Stimulated activated CD8-positive, alpha-beta memory T cell treated with anti-CD3 and anti-CD28 coated beads, Interleukin-12 subunit alpha, Interleukin-12 subunit beta, amount 100 ng/mL, for 4 hours (primary cell): ENCODE measurements around the gene PTH1R.

ENCODE experiments used
- DNase-seq: peaks from one replicate; pipeline ENCODE4 v3.0.0-alpha.2; 2020; ENCODE audit warnings: low read depth

The PTH1R gene

DNA sequence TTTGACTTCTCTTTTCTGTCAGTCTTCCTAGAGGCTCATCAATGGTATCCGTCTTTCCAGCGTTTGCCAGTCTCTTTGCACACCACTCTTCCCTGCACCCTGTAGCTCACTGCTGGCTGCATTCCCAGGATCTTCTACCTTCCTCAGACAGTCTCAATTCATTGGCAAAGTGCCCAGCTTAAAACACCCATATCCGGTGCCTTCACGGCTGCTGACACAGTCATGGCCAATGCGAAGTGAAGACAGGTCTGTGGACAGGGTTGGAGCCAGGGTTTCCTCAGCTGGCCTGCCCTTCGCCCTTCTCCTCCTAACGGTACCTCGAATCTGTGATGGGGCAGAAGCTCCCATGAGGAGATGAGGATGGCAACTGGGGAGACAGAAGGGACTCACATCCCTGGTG, 36.1 kb downstream of the PTH1R start:
- DNase-seq: no peak

DNA sequence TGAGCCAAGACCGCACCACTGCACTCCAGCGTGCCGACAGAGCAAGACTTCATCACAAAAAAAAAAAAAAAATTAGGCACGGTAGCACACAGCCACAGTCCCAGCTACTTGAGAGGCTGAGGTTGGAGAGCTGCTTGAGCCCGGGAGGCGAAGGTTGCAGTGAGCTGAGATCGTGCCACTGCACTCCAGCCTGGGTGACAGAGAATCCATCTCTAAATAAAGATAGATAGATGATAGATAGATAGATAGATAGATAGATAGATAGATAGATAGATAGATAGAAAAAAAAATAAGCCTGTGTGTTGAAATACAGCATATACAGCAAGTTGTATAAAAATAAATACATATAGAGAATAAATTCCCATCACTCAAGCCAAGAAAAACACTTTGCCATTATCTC, 37.3 kb downstream of the PTH1R start:
- no peak for DNase-seq

DNA sequence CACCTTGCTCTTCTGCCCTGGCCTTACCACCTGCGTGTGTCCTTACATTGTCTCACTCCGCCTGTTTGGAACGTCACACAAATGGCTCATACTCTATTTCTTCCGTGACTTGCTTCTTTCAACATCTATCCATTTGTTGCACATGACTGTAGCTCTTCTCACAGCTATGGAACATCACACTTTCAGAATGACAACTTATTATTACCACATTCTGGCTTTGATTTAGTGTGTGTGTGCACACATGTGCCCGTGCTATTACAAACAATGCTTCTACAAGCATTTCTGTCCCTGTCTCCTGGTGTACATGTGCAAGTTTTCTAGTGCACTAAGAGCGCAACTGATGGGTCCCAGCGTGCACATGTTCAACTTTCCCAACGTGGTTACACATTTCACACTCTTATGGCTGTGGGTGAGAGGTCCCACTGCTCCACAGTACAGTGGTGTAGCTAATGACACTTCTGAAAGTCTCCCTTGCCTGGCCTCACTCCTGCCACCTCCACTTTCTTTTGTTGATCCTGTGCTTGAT, 37.8 kb downstream of the PTH1R start:
- DNase-seq: no peak

DNA sequence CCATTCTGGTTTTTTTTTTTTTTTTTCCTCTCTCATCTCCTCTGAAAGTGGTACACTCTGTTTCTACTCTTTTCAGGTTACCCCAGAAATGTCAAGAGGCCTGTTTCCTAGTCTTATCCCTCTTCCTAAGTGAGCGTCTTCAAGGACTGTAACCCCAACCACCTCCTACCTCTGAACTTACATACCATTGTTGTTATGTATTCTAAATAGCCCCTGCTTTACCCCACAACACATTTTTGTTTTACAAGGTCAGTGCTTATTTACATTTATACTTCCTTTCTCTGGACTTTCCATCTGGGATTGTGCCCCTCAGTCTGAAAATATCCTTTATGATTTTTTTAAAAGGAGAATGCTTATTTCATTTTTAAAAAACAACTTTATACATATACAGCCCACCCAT, 38.8 kb downstream of the PTH1R start:
- no peak for DNase-seq

DNA sequence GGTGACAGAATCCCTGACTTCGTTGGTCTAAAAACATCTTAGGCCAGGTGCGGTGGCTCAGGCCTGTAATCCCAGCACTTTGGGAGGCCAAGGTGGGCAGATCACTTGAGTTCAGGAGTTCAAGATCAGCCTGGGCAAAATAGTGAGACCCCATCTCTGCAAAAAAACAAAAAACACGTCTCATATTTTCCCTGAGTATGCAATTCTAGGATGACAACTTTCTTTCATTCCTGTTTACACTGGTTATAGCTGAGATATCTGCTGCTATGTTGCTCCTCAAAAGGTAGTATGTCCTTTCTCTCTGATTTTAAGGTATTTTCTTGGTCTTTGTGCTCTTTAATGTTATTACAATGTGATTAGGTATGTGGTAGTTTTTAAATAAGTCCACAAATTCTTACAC, 39.3 kb downstream of the PTH1R start:
- no peak for DNase-seq

DNA sequence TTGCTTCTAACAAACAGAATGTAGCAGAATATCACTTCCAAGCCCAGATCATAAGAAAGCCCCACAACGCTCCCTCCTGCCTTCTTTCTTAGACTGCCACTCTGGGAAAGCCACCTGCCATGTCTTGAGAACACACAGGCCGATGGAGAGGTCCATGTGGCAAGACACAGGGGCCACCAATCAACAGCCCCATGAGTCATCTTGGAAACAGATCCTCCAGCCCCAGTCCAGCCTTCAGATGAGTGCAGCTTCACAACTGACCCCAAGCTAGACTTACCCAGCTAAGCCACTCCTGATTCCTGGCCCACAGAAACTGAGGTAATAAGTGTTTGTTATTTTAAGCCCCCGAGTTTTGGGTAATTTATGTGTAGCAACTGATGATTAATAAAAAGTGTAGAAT, 39.7 kb downstream of the PTH1R start:
- no peak for DNase-seq

DNA sequence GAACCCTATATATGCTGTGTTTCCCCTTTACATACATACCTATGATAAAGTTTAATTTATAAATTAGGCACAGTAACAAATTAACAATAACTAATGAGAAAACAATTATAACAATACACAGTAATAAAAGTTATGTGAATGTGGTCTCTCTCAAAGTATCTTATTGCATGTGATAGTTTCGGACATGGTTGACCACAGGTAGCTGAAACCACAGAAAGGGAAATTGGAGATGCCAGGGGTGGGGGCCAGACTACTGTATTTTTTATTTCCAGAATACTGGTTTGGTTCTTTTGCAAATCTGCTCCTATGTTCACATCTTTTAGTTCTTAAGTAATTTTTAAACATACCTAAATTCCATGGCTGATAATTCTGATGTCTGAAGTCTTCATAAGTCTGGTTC, 40.7 kb downstream of the PTH1R start:
- no peak for DNase-seq

DNA sequence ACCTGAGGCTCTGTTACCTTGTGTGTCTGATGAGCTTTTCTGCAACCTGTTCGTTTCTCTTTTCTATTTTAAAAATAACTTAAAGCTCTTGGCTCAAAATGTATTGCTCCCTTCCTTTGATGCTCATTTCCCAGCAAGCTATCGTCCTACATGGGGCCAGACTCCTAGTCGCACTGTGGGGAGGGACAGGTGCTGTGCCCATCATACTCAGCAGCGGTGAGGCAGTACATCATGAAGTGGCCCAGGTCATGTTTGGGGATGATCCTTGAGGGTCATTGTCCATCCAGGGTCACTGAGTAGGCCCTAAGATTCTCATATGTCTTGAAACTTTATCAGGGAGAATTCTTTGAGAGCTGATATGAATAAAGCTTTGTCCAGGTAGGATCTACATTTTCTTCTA, 41.1 kb downstream of the PTH1R start:
- DNase-seq: no peak

DNA sequence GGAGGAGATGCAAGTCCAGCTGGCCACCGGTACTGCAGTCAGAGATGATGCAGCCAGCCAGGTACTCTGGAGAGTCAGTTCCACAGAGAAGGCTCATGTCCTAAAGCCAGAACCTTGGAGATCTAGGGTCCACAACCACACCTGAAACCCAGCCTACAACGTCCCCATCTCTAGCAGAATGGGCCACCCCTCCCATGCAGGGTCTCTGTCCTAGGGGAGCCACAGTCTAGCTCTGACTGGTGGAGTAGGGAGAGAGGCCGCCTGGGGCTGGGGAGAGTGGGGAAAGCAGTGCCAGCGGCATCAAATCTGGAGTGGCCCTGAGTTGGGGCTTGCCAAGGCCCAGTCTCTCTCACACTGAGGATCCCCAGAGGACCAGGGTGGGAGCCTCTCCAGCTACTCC, 43.5 kb downstream of the PTH1R start:
- no peak for DNase-seq

DNA sequence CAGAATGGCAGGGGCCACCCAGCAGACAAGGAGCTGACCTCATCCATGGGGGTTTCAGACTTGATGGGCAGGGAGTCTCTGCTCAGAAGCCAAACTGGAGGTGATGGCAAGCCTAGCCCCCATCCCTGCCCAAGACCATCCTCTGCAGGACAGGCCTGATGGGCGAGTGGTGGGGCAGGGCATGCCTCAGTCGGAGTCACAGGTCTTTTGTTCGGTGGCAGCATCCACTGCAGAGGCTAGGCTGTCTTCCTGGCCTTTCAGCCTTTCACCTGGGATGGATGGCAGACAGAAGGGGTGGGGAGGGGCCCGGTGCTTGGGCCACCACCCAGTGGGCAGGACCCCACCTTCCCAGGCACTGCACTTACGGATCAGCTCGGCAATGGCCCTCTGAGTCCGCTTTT, 44.4 kb downstream of the PTH1R start:
- DNase-seq: no peak

DNA sequence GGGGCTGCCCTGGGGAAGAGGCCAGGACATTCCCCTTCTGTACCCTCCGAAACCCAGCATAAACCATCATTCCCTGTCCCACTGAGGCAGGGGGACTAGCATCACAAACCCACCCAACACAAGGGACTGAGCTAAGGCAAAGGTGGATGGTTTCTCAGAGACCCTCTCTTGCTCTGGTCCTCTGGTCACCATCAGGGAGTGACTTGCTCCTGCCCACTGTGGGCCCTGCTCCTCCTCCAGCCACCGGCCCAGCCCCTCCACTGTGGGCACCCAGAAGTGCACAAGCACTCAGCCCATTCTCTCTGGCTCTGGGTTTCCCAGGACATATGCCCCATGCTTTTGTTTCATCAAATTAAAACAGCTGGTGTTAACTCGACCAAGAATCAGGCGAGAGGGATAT, 44.9 kb downstream of the PTH1R start:
- no peak for DNase-seq

DNA sequence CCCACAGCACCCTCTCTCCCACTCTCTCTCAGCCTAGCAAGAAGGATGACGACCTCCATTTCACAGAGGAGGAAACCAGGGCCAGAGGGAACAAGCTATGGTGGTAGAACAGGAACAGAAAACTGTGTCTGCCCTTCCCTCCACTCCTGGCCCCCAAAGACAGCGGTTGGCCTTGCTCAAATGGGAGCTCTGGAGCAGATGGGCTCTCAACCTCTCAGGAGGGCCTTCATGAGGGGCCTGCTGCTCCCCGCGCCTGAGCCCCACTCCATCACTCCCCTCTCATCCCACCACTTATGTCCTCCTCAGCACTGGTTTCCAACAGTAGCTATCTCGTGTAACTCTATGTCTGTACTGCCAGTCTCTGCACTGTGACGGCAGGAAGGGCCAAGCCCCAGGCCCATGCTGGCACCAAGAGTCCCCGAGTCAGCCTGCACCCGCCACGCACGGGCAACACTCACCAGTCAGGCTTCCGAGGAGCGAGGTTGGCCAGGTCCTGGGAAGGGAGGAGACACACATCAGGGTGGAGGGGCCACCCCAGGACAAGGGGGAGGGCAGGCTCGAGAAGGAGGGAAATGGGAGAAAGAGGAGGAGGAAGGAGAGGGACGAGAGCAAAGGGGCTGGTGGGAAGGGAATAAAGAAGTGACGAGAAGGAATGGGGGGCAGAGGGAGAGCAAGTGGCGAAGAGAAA, 45.5 kb downstream of the PTH1R start:
- DNase-seq: no peak

DNA sequence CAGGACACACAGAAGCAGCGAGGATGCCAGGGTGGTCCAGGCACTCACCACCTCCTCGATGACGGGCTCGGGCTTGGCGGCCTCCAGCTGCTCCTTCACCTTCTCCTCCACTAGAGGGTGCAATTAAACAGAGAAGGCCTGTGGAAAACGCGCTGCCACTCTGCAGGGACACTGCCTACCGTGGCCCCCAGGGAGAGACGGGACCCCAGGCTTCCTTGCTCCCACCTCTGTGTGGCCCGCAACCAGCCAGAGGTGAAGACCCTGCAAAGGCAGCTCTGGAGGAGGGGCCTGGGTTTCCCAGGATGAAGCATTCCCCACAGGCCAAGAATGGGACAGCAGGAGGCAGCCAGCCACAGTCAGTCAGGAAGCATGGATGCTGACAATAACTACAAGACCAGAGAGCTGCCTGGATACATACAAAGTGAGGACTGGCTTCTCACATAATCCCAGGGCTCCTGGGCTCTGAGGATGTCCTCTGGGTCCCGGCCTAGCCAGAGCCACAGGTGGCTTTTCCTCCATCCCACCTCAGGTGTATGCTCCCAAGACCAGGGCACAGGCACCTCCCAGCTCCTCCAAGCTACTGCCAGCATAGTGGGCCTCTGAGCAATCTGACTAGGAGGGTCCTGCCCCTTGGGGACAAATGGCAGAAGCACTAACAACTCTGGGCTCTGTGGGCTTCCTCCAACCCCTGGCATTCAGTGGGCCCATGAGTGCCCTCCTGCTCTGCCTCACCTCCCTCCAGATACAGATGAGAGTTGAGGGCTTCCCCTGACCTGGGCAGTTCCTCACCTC, 46.2 kb downstream of the PTH1R start:
- DNase-seq: no peak

DNA sequence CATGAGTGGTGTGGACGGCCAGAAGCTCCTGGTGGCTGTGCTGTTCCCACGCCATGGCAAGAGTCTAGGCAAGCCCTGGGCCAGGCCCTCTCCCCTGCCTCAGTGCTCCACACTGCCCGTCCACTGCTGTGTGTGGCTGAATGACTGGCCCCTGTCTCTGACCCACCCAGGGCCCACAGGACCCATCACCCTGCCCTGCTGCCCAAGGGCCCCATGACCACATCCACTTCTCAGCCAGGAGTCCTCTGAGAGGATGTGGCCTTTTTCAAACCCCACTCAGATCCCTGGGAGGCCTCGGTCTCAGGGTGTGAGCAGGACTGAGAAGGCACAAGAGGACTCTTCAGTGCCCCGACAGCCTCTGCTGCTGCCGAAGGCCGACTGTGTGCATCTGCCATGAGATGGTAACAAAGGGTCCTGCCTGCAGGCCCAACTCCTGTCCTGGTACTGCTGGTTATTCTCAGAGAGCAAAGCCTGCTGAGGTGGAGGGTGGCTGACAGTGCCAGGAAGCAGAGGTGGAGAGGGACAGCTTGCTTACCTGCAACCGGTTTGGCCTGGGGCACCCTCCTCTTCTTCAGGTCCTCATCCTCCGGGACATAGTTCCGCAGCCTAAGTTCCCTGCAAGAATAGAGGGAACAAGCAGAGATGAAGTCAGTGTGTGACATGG, 47.5 kb downstream of the PTH1R start:
- DNase-seq: no peak

DNA sequence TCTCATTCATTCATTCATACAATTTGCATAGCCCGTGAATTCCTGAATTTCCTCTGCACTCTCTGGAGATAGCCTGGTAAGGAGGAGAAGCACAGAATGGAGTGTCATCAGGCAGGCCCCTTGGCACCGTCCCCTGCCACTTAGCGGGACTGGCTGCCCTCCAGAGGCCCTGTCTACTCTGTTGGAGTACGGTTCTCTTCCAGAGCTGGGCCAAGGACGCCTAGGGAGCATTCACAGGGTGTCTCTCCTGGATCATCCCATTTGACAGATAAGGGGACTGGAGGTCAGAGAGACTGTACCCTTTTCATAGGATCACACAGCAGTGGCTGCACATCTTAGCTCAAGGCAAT, 48.0 kb downstream of the PTH1R start:
- no peak for DNase-seq

DNA sequence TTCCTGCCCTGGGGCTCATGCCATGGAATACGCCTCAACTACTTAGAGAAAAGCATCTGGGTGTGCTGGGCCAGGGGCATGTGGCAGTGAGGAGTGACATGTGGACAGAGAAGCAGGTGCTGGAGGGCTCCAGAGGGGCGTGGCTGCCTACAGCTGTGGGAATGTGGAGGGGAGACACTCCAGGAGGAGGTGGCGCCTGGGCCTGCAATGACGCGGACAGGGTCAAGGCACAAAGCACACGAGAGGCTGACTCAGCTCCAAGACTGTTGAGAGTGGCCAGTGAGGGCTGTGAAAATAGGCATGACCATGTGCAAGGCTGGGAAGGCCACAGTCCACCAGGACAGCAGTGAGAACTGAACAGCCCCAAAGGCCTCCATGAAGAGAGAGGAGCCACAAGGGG, 48.5 kb downstream of the PTH1R start:
- no peak for DNase-seq

DNA sequence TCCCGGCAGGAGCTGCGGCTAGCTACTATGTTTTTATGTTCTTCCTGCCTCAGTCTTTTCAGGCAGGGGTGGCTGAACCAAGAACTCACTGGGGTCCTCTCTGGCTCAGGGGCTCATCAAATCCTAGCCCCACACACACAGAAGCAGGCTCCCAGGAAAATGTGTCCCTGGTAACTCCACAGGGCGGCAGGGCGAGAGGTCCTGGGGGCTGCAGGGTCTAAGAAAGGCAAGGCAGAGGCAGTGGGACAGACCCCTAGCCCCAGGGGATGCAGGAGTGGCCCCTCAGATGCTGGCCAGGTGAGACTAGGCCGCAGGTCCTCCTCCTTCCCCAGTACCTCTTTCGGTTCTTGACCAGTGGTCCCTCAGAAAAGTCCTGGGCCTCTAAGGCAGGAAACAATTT, 48.9 kb downstream of the PTH1R start:
- DNase-seq: no peak

DNA sequence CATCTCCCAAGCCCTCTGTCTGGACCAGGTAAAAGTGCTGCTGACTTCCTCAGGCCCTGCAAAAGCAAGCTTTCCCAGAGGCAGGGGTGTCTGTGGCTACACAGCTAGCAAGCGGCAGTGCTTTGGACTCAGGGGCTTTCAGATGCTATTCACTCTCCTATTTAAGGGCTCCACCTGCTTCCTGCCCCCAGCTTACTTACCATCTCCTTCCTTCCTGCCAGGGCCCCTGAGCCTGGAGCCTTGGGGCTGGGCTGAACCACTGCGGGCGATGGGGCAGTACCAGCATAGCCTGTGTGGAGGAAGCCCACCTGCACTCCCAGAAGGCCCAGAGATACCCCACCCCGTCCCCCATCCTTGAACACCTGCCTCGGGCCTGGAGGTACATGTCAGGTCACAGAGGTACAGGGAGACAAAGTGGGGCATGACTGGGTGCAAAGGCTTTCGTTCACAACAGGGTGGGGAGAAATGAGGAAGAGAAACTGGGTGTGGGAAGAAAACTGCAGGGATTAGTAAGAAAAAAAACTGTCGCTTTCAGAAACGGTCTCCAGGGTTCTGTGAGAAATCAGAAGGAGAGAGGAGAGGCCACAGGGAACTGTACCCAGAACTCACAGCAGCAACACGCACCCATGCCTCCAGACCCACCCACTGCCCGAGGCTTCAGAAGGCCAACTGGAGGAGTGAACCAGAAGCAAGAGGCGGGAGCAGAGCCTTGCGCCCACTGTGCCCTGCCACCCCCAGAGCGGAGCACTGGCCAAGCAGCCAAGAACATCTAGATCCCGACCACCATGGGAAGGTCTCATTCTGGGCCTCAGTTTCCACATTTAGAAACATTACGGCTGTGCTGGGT, 49.6 kb downstream of the PTH1R start:
- DNase-seq: no peak

DNA sequence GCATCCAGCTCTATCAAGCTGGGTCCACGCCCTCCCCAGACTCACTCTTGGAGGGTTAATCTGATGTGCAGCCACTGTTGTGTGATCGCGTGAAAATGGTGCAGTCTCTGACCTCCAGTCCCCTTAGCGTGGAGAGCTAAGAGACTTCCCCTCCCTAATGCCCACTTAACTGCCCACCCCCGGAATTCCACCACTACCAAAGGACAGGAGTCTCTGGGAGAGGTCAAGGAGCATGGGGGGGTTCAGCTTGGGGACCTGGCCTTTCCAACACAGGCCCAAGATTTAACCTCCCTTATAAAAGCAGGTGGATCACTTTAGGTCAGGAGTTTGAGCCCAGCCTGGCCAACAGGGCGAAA, 50.2 kb downstream of the PTH1R start:
- DNase-seq: no peak

DNA sequence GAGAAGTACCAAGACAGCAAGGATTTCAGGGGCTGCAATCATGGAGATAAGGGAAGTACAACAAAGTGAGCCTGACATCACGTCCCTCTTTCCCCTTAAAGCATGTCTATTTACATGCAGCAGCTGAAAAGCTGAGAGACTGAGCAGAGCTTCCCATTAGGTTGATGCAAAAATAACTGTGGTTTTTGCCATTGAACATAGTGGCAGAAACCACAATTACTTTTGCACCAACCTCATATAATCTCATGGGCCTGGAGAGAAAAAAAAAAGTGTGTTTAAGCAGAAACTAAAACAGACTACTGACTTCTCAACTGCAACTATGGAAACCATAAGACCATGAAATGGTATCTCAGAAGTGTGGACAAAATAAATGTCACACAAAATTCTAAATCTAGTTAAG, 50.8 kb downstream of the PTH1R start:
- no peak for DNase-seq

DNA sequence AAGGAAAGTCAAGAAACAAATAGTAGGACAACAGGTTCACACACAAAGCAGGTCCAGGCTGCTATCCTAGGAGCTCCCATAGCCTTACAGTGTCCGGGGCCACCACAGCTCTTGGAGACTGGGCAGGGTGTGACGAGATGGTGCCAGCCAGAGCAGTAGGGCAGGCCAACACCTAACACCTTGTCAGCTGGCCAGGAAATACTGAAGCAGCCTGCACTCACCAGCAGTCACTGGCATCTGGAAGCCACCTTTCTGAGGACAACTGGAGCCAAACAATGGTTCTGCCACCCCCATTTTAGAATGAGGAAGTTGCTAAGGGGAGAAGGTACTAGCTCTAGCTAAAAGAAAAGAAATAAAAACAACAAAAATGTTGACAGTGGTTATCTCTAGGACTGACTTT, 51.8 kb downstream of the PTH1R start:
- no peak for DNase-seq

DNA sequence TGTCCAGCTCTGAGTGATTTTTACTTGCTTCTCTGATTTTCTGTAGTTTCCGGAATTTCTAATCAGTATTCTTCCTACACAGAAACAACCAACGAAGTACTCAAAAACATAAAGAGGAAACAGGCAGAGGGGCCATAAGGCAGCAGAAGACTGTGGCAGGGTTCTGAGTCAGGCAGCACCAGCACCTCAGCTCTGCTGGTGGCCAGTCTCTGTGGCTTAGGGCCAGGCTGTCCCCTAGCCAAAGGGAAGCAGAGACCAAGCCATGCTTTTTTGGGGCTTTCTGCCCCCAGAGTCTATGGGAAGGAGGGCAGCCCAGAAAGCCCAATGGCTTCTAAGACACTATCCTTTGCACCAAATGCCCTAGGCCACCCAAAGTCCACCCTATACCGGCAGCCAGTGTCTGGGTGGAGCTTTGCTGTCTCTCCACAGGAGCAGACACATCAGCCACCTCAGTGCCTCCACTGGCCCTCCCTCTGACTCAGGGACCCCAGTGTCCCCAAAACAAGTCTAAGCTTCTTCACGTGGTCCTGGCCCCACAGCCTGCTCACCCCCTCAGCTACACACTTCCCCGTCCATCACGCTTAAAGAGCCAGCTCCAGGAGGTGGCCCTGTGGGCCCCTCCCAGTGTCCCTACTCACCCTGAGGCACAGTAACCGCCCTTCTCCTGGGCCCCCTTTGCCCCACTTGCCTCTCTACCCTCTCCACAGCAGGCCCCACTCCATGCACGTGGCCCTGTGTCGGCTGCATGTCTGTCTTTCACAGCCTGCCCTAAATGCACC, 52.8 kb downstream of the PTH1R start:
- DNase-seq: no peak
